ENCODE results near the gene THAP2. TPM values are rescaled to one million over a fixed set of nuclear protein-coding genes. Genes with fewer than 3 reads are reported as not detected.

THAP2 gene
- total and polyA plus RNA-seq, 2 experiments from 2014 or later, result 4.7 to 16.5 TPM

DNA sequence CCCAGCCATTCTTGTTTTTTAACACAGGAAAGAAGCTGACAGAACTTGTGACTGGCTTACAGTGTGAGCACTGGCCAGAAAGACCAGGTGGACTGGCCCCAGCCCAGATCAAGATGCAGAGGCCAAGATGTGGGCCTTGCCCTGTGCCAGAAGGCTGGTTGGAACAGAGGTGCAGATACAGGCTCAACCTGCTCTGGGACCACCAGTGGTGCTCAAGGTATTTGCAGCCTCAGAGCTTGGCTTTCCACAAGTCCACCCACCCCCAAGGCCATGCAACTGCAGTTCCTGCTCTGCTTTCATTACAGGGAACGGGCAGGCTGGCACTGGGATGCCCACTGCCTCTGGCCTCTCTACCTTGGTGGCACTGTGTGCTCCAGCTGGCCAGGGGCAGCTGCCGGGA is 23.8 kb upstream of the THAP2 start:
- Histone ChIP-seq H3K4me1 (ENCODE audit: insufficient read depth) (no peaks in the 10 kb centered on the region), H4K20me1 (replicated peaks; ENCODE audit: insufficient read depth) (no peaks in the 10 kb centered on the region), H3F3A (replicated peaks; ENCODE audit: low read depth) (no peaks in the 10 kb centered on the region), H3K4me3 (no peak overlapping the region), H3K27me3 (ENCODE audit: insufficient read depth) (no peaks in the 10 kb centered on the region), H2AFZ (no peak overlapping the region), H3K36me3 (ENCODE audit: insufficient read depth) (peaks cover 52% of the 10 kb centered on the region), H3K4me2 (no peak overlapping the region), H3K9me2 (ENCODE audit: insufficient read depth) (no peaks in the 10 kb centered on the region), H3K27ac (ENCODE audit: low read depth) (no peak overlapping the region), H3K79me2 (replicated peaks; ENCODE audit: insufficient read depth) (no peaks in the 10 kb centered on the region)
- Mint-ChIP-seq H3K4me3 (no peak overlapping the region), H3K36me3 (ENCODE audit: low read depth) (peaks cover 59% of the 10 kb centered on the region), H3K4me1 (no peaks in the 10 kb centered on the region), H3K27ac (no peak overlapping the region), H3K27me3 (ENCODE audit: insufficient read depth, low read depth, poor library complexity) (no peaks in the 10 kb centered on the region), H3K9me3 (no peaks in the 10 kb centered on the region)
- TF ChIP-seq ZNF114 (CRISPR knock-in tag; IDR thresholded peaks at IDR 0.05) (no peak), STAT1 (IDR thresholded peaks at IDR 0.05; ENCODE audit: unreplicated experiment) (no peak), EZH2phosphoT487 (IDR thresholded peaks at IDR 0.05; ENCODE audit: unreplicated experiment) (no peak), EZH2 (IDR thresholded peaks at IDR 0.05; ENCODE audit: low read depth, unreplicated experiment) (no peak), CREB1 (CRISPR knock-in tag; IDR thresholded peaks at IDR 0.05; ENCODE audit: low read depth) (no peak), ZNF331 (CRISPR knock-in tag; IDR thresholded peaks at IDR 0.05; ENCODE audit: low read depth) (no peak), NANOG (IDR thresholded peaks at IDR 0.05; ENCODE audit: borderline replicate concordance) (no peak), JUNB (IDR thresholded peaks at IDR 0.05; ENCODE audit: unreplicated experiment) (no peak), POLR2AphosphoS5 (IDR thresholded peaks at IDR 0.05; ENCODE audit: low read depth) (no peak)
- TF ChIP-seq, protein P1, sequence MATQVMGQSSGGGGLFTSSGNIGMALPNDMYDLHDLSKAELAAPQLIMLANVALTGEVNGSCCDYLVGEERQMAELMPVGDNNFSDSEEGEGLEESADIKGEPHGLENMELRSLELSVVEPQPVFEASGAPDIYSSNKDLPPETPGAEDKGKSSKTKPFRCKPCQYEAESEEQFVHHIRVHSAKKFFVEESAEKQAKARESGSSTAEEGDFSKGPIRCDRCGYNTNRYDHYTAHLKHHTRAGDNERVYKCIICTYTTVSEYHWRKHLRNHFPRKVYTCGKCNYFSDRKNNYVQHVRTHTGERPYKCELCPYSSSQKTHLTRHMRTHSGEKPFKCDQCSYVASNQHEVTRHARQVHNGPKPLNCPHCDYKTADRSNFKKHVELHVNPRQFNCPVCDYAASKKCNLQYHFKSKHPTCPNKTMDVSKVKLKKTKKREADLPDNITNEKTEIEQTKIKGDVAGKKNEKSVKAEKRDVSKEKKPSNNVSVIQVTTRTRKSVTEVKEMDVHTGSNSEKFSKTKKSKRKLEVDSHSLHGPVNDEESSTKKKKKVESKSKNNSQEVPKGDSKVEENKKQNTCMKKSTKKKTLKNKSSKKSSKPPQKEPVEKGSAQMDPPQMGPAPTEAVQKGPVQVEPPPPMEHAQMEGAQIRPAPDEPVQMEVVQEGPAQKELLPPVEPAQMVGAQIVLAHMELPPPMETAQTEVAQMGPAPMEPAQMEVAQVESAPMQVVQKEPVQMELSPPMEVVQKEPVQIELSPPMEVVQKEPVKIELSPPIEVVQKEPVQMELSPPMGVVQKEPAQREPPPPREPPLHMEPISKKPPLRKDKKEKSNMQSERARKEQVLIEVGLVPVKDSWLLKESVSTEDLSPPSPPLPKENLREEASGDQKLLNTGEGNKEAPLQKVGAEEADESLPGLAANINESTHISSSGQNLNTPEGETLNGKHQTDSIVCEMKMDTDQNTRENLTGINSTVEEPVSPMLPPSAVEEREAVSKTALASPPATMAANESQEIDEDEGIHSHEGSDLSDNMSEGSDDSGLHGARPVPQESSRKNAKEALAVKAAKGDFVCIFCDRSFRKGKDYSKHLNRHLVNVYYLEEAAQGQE (IDR thresholded peaks at IDR 0.05; ENCODE audit: unreplicated experiment), result no peak
- TF ChIP-seq, protein P2, sequence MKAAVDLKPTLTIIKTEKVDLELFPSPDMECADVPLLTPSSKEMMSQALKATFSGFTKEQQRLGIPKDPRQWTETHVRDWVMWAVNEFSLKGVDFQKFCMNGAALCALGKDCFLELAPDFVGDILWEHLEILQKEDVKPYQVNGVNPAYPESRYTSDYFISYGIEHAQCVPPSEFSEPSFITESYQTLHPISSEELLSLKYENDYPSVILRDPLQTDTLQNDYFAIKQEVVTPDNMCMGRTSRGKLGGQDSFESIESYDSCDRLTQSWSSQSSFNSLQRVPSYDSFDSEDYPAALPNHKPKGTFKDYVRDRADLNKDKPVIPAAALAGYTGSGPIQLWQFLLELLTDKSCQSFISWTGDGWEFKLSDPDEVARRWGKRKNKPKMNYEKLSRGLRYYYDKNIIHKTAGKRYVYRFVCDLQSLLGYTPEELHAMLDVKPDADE (IDR thresholded peaks at IDR 0.05), result no peak
- TF ChIP-seq, protein P3, sequence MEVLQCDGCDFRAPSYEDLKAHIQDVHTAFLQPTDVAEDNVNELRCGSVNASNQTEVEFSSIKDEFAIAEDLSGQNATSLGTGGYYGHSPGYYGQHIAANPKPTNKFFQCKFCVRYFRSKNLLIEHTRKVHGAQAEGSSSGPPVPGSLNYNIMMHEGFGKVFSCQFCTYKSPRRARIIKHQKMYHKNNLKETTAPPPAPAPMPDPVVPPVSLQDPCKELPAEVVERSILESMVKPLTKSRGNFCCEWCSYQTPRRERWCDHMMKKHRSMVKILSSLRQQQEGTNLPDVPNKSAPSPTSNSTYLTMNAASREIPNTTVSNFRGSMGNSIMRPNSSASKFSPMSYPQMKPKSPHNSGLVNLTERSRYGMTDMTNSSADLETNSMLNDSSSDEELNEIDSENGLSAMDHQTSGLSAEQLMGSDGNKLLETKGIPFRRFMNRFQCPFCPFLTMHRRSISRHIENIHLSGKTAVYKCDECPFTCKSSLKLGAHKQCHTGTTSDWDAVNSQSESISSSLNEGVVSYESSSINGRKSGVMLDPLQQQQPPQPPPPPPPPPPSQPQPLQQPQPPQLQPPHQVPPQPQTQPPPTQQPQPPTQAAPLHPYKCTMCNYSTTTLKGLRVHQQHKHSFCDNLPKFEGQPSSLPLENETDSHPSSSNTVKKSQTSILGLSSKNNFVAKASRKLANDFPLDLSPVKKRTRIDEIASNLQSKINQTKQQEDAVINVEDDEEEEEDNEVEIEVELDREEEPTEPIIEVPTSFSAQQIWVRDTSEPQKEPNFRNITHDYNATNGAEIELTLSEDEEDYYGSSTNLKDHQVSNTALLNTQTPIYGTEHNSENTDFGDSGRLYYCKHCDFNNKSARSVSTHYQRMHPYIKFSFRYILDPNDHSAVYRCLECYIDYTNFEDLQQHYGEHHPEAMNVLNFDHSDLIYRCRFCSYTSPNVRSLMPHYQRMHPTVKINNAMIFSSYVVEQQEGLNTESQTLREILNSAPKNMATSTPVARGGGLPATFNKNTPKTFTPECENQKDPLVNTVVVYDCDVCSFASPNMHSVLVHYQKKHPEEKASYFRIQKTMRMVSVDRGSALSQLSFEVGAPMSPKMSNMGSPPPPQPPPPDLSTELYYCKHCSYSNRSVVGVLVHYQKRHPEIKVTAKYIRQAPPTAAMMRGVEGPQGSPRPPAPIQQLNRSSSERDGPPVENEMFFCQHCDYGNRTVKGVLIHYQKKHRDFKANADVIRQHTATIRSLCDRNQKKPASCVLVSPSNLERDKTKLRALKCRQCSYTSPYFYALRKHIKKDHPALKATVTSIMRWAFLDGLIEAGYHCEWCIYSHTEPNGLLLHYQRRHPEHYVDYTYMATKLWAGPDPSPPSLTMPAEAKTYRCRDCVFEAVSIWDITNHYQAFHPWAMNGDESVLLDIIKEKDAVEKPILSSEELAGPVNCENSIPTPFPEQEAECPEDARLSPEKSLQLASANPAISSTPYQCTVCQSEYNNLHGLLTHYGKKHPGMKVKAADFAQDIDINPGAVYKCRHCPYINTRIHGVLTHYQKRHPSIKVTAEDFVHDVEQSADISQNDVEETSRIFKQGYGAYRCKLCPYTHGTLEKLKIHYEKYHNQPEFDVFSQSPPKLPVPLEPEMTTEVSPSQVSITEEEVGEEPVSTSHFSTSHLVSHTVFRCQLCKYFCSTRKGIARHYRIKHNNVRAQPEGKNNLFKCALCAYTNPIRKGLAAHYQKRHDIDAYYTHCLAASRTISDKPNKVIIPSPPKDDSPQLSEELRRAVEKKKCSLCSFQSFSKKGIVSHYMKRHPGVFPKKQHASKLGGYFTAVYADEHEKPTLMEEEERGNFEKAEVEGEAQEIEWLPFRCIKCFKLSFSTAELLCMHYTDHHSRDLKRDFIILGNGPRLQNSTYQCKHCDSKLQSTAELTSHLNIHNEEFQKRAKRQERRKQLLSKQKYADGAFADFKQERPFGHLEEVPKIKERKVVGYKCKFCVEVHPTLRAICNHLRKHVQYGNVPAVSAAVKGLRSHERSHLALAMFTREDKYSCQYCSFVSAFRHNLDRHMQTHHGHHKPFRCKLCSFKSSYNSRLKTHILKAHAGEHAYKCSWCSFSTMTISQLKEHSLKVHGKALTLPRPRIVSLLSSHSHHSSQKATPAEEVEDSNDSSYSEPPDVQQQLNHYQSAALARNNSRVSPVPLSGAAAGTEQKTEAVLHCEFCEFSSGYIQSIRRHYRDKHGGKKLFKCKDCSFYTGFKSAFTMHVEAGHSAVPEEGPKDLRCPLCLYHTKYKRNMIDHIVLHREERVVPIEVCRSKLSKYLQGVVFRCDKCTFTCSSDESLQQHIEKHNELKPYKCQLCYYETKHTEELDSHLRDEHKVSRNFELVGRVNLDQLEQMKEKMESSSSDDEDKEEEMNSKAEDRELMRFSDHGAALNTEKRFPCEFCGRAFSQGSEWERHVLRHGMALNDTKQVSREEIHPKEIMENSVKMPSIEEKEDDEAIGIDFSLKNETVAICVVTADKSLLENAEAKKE (CRISPR knock-in tag; IDR thresholded peaks at IDR 0.05), result no peak
- TF ChIP-seq, protein P4, sequence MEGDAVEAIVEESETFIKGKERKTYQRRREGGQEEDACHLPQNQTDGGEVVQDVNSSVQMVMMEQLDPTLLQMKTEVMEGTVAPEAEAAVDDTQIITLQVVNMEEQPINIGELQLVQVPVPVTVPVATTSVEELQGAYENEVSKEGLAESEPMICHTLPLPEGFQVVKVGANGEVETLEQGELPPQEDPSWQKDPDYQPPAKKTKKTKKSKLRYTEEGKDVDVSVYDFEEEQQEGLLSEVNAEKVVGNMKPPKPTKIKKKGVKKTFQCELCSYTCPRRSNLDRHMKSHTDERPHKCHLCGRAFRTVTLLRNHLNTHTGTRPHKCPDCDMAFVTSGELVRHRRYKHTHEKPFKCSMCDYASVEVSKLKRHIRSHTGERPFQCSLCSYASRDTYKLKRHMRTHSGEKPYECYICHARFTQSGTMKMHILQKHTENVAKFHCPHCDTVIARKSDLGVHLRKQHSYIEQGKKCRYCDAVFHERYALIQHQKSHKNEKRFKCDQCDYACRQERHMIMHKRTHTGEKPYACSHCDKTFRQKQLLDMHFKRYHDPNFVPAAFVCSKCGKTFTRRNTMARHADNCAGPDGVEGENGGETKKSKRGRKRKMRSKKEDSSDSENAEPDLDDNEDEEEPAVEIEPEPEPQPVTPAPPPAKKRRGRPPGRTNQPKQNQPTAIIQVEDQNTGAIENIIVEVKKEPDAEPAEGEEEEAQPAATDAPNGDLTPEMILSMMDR (conservative IDR thresholded peaks at IDR 0.05; ENCODE audit: low read depth in 2 of 2), result no peak
- ATAC-seq (no peak), DNase-seq (ENCODE audit: low spot score) (no peak)

Measured in GM23338 (cell line).